Adipocyte (in vitro differentiated cells): ENCODE data around the gene SCRN1.

Source experiments
- DNase-seq: peaks from one replicate; pipeline ENCODE4 v3.0.0-alpha.2; 2015; ENCODE audit warnings: low read depth
- H3K27me3 ChIP-seq: replicated peaks from 2 replicates; pipeline ENCODE4 v1.7.0; 2013; ENCODE audit warnings: mild to moderate bottlenecking, low read length, moderate library complexity; ENCODE audit not compliant: control insufficient read depth, insufficient read depth
- H3K36me3 ChIP-seq: 2 replicates; pipeline ENCODE4 v1.7.0; 2013; ENCODE audit warnings: low read length, mild to moderate bottlenecking, moderate library complexity; ENCODE audit not compliant: control insufficient read depth, insufficient read depth, severe bottlenecking
- H3K4me1 ChIP-seq: 2 replicates; pipeline ENCODE4 v1.7.0; 2013; ENCODE audit warnings: mild to moderate bottlenecking, low read length, moderate library complexity; ENCODE audit not compliant: control insufficient read depth, insufficient read depth
- H3K4me3 ChIP-seq: 2 replicates; pipeline ENCODE4 v1.7.0; 2013; ENCODE audit warnings: mild to moderate bottlenecking, low read length, moderate library complexity
- H3K9ac ChIP-seq: 2 replicates; pipeline ENCODE4 v1.7.0; 2013; ENCODE audit warnings: mild to moderate bottlenecking, low read length, moderate library complexity
- H3K9me3 ChIP-seq: 2 replicates; pipeline ENCODE4 v1.7.0; 2013; ENCODE audit warnings: mild to moderate bottlenecking, low read length, moderate library complexity; ENCODE audit not compliant: control insufficient read depth

The SCRN1 gene

DNA sequence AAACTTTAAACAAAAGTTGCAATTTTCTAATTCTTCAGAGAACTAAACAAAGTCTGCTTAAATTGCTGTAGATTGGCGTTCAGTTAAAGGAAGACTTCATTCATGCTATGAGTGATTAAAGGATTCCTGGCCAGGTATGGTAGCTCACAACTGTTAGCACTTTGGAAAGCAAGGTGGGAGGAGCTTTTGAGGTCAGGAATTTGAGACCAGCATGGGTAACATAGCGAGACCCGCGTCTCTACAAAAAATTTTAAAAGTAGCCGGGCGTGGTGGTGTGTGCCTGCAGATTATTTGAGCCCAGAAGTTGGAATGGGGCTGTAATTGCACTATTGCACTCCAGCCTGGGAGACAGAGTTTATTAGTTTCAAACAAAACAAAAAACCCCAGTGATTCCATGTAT is 13.5 kb upstream of the SCRN1 start:
- Histone ChIP-seq H3K9me3 (no peaks in the 10 kb centered on the region), H3K27me3 (no peaks in the 10 kb centered on the region), H3K4me3 (no peak overlapping the region), H3K36me3 (no peaks in the 10 kb centered on the region), H3K4me1 (peaks cover 8% of the 10 kb centered on the region), H3K9ac (no peak overlapping the region)
- no peak for DNase-seq

DNA sequence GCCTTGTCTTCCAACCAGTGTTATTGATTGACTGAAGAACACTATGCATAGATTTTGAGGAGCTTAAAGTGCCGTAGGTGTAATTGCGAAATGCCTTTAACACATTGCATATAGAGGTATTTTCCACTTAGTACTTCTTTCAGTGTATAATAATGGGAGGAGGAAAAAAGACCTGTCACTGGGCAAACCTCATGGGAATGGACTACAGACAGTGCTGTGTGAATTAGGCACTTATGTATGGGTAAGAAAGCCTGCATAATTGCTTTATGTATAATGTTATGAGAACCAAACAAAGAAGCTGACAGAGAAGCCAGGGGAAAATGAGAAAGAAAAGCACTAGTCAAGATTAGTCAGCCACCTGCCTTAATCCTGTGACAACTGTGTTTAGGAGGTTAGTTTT is 12.4 kb upstream of the SCRN1 start:
- Histone ChIP-seq H3K36me3 (no peaks in the 10 kb centered on the region), H3K4me1 (peaks cover 8% of the 10 kb centered on the region), H3K9me3 (no peaks in the 10 kb centered on the region), H3K4me3 (no peak overlapping the region), H3K27me3 (no peaks in the 10 kb centered on the region), H3K9ac (no peak overlapping the region)
- no peak for DNase-seq

DNA sequence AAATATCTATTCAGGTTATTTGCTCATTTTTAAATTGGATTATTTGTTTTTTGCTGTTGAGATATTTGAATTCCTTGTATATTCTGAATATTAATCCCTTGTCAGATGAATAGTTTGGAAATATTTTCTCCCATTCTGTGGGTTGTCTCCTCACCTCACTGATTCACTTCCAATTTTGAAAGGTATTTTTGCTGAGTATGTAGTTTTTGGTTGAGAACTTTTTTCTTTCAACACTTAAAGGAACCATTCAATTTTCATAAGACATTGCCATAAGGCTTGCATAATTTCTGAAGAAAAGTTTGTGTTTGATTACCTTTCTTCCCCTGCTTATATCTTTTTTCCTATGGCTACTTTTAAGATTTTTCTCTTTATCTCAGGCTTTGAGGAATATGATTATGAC is 8.9 kb upstream of the SCRN1 start:
- Histone ChIP-seq H3K27me3 (no peaks in the 10 kb centered on the region), H3K9ac (no peak overlapping the region), H3K4me1 (peaks cover 8% of the 10 kb centered on the region), H3K4me3 (no peak overlapping the region), H3K36me3 (no peaks in the 10 kb centered on the region), H3K9me3 (peaks cover 4% of the 10 kb centered on the region)
- no peak for DNase-seq

DNA sequence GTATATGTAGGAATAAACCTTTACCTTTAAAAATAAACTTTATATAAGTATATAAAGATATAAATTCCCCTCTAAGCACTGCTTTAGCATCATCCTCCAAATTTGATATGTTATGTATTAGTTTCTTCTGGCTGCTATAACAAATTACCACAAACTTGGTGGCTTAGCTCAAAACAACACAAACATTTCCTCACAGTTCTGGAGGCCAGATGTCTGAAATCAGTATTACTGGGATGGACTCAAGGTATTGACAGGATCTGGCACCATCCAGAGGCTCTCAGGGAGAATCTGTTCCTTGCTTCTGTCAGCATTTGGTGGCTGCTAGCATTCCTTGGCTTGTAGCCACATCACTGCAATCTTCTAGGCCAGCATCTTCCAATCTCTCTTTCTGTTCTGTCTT is 6.7 kb upstream of the SCRN1 start:
- Histone ChIP-seq H3K36me3 (no peaks in the 10 kb centered on the region), H3K4me3 (no peak overlapping the region), H3K27me3 (no peaks in the 10 kb centered on the region), H3K4me1 (peaks cover 8% of the 10 kb centered on the region), H3K9me3 (peaks cover 14% of the 10 kb centered on the region), H3K9ac (no peak overlapping the region)
- no peak for DNase-seq

DNA sequence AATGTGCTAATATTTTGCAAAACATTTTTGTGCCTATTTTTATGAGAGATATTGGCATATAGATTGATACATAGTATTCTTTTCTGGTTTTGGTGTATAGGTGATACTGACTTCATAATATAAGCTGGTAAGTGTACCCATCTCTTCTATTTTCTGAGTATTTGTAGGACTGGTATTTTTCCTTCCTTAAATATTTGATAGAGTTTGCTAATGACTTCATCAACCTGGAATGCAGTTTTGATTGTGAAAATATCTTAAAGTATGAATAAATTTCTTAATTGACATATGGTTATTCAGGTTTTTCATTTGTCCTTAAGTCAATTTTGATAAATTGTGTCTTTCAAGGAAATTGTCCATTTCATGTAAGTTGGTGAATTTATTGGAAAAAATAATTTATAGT is 6.1 kb upstream of the SCRN1 start:
- no peak overlapping the region for H3K9ac ChIP-seq
- H3K27me3 ChIP-seq, result no peaks in the 10 kb centered on the region
- peaks cover 14% of the 10 kb centered on the region for H3K9me3 ChIP-seq
- DNase-seq, result peak; percentile 17
- H3K36me3 ChIP-seq, result no peaks in the 10 kb centered on the region
- peaks cover 1% of the 10 kb centered on the region for H3K4me1 ChIP-seq
- H3K4me3 ChIP-seq, result no peak overlapping the region

DNA sequence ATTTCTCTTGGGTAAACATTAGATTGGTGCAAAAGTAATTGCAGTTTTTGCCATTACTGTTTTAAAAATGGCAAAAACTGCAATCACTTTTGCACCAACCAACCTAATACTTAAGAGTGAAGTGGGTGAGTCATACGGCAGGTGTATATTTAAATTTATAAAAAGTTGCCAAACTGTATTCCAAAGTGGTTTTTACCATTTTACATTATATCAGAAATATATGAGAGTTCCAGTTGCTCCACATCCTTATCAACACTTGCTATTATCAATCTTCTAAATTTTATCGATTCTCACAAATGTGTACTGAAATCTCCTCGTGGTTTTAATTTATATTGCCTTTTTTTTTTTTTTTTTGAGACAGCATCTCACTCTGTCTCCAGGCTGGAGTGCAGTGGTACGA is 3.5 kb upstream of the SCRN1 start:
- Histone ChIP-seq H3K36me3 (no peaks in the 10 kb centered on the region), H3K4me3 (no peak overlapping the region), H3K9ac (no peak overlapping the region), H3K27me3 (no peaks in the 10 kb centered on the region), H3K9me3 (peaks cover 14% of the 10 kb centered on the region), H3K4me1 (peaks cover 10% of the 10 kb centered on the region)
- no peak for DNase-seq

DNA sequence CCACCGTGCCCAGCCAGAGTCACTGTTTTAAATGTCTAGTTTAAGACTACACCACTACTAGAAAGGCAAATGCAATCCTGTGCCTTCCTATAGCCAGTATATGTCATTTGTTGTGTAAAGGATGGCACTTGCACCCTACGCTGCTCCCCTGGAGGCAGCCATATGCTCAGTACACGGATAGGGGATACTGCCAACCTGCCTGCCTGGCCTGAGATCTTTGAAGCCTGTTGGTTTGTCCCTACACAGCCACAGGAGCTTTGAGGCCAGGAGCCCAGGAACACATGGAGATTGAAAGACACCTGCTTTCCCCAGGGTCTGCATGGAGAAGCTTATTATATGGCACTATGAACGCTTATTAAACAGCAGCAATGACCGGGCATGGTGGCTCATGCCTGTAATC is 2.3 kb upstream of the SCRN1 start:
- no peak for DNase-seq
- Histone ChIP-seq H3K4me1 (peaks cover 18% of the 10 kb centered on the region), H3K27me3 (no peaks in the 10 kb centered on the region), H3K36me3 (no peaks in the 10 kb centered on the region), H3K4me3 (no peak overlapping the region), H3K9ac (no peak overlapping the region), H3K9me3 (peaks cover 14% of the 10 kb centered on the region)

DNA sequence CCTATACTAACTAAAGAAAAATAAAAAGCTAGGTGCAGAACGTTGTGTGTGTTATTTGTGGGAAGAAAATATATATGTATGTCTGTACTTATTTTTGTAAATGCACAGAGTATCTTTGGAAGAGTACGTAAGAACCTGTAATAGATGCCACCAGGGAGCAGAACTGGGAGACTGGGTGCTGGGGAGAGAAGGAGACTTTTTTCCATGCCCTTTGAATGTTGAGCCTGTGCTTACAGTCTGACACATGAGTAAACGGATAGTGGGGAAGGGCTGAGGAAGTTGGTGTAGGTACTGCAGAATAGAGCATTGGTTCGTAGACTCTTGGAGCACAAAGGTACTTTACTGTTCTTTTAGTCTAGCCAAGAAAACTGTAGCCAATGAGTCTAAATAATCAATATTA is 1.3 kb upstream of the SCRN1 start:
- Histone ChIP-seq H3K36me3 (no peaks in the 10 kb centered on the region), H3K9ac (no peak overlapping the region), H3K27me3 (no peaks in the 10 kb centered on the region), H3K4me1 (peaks cover 20% of the 10 kb centered on the region), H3K9me3 (peaks cover 11% of the 10 kb centered on the region), H3K4me3 (no peak overlapping the region)
- no peak for DNase-seq

DNA sequence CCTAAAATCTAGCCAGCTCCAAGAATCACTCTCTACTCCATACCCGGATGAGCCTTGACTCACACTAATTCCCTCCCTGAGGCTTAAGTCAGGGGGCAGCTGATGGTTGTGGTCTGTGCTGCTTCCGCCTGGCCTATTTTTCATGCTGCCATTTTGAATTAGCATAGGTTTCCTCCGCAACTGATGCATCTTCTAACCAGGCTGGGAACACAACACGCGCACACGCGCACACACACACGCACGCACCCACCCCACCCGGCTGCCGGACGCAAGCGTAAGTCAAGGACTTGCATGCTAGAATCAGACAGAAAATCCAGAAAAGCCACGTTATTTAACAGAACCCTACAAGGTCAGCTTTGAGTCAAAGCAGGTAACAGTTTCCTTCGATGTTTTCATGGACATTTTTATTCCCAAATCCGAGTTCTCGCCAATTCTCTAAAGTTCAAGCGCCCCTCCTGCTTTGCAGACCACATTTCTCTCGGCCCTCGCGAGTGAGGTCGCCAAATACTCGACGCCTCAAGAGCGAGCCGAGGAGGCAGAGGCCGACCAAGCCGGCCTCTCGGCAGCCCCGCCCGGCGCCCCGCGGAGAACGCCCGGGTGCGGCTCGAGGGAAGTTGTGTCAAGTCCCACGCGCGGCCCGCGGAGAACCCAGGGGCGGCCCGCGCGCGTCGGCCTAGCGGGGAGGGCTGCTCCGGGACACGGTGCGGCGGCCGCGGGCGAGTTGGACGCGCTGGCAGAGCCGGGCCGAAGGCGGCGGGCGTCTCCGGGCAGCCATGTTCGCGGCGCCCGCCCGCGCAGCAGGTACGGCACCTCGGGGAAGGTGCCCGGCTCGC is 961 bp downstream of the SCRN1 start:
- Histone ChIP-seq H3K4me1 (peaks cover 23% of the 10 kb centered on the region), H3K9ac (peak overlapping the region; percentile 96), H3K27me3 (no peaks in the 10 kb centered on the region), H3K9me3 (peaks cover 11% of the 10 kb centered on the region), H3K4me3 (peak overlapping the region; percentile 92), H3K36me3 (no peaks in the 10 kb centered on the region)
- peak; percentile 75 for DNase-seq

DNA sequence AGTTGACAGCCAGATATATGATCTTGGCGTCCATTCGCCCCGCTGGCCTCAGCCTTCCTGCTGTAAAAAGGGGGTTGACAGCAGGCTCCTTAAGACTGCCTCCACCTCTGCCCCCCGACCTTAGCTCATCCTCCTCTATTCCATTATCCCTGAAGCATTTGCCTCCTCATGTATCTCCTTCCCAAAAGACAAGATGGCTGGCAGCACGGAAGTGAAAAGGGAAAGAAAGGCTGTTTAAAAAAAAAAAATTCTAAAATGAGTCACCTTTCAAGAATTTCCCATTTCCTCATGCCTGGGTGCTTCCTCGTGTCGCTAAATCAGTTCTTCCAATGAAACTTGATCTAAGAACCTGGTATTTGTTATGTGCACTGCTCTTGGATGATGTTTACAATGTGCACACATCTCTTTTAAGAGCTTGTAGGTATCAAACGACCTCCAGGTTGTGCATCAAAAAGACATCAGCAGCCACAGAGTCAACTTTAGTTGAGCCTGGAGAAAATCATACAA is 1.7 kb downstream of the SCRN1 start:
- H3K4me1 ChIP-seq, result peaks cover 23% of the 10 kb centered on the region
- no peaks in the 10 kb centered on the region for H3K27me3 ChIP-seq
- DNase-seq, result peak; percentile 90
- peak overlapping the region; percentile 92 for H3K4me3 ChIP-seq
- H3K36me3 ChIP-seq, result no peaks in the 10 kb centered on the region
- peak overlapping the region; percentile 96 for H3K9ac ChIP-seq
- H3K9me3 ChIP-seq, result peaks cover 3% of the 10 kb centered on the region

DNA sequence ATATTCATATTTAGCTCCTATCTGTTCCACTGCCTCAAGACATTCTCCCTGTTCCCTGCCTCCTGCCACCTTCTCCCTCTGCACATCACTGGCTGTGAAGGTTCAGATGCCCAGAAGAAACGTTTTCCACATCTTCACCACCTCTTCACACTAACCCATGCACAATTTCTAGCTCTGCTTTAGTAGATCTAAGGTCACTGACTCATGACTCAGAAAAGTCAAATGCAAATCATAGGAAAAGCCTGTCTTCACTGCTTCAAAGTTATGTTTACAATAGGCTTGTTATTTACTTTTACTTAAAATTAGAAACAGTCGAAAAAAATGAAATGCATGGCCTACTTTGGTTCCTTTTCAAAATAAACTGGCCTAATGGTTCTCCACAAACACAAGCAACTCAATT is 2.5 kb downstream of the SCRN1 start:
- H3K4me3 ChIP-seq, result peak overlapping the region; percentile 92
- H3K4me1 ChIP-seq, result peaks cover 23% of the 10 kb centered on the region
- peak; percentile 48 for DNase-seq
- H3K36me3 ChIP-seq, result no peaks in the 10 kb centered on the region
- no peaks in the 10 kb centered on the region for H3K27me3 ChIP-seq
- no peaks in the 10 kb centered on the region for H3K9me3 ChIP-seq
- peak overlapping the region; percentile 69 for H3K9ac ChIP-seq

DNA sequence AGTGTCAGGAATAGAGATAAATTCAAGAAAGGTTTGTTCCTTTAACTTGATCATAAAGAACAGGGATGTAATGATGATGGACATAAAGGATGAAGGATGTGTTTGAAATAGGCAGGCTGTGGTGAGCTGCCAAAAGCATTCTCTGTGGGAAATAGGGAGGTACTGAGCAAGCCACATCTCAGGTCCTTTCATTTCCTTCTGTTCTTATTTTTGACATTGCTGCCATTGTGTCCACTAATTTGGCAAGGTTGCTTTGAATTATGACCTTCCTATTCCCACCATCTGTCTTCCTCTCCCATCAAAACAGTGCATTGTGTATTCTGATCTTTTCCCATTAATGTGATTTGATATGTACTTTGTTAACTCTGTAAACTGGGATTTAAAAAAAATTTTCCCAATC is 9.4 kb downstream of the SCRN1 start:
- Histone ChIP-seq H3K9me3 (no peaks in the 10 kb centered on the region), H3K36me3 (peaks cover 7% of the 10 kb centered on the region), H3K9ac (no peak overlapping the region), H3K4me3 (no peak overlapping the region), H3K4me1 (peaks cover 24% of the 10 kb centered on the region), H3K27me3 (no peaks in the 10 kb centered on the region)
- no peak for DNase-seq
